H1 (cell line): ENCODE data around the gene MAS1. TPM values are rescaled to one million over a fixed set of nuclear protein-coding genes. Genes with fewer than 3 reads are reported as not detected.

Source experiments
- GTF2F1 ChIP-seq: IDR thresholded peaks from 2 replicates; pipeline ENCODE4 v1.6.1; 2012; ENCODE audit warnings: low read depth, low read length, improper control_type of control experiment, borderline replicate concordance
- KDM1A ChIP-seq: fragments of 200-600, 300-600 bp; sonication (generic); IDR thresholded peaks from 2 replicates; pipeline ENCODE4 v1.7.1; 2016; ENCODE audit warnings: mild to moderate bottlenecking, low read length, borderline replicate concordance
- NANOG ChIP-seq: IDR thresholded peaks from 2 replicates; pipeline ENCODE4 v1.6.1; 2011; ENCODE audit warnings: low read length, low read depth, mild to moderate bottlenecking, inconsistent platforms; ENCODE audit not compliant: insufficient read depth, poor library complexity, severe bottlenecking
- RFX5 ChIP-seq: IDR thresholded peaks from 2 replicates; pipeline ENCODE4 v1.6.1; 2011; ENCODE audit warnings: low read depth, low read length, improper control_type of control experiment, borderline replicate concordance
- SIRT6 ChIP-seq: IDR thresholded peaks from one replicate; pipeline ENCODE4 v1.7.1; 2012; ENCODE audit warnings: low read length, inconsistent platforms
- SIX5 ChIP-seq: IDR thresholded peaks from 2 replicates; pipeline ENCODE4 v1.6.1; 2011; ENCODE audit warnings: mild to moderate bottlenecking, low read depth, low read length
- TBP ChIP-seq: IDR thresholded peaks from 2 replicates; pipeline ENCODE4 v1.6.1; 2011; ENCODE audit warnings: low read depth, low read length, improper control_type of control experiment
- YY1 ChIP-seq: IDR thresholded peaks from 2 replicates; pipeline ENCODE4 v1.6.1; 2011; ENCODE audit warnings: low read depth, mild to moderate bottlenecking, low read length
- polyA plus RNA-seq, 7 experiments: library from polyadenylated mRNA; depleted of rRNA in 3 of 7; stranded (reverse) in 5 of 7; unstranded in 2 of 7; fragments of >200 nt in 5 of 7; fragments of 200-250 nt in 2 of 7; gene quantifications; 1 replicate in 5 of 7; 2 replicates in 1 of 7; 4 replicates in 1 of 7; pipeline versions ENCODE4 v1.2.1 to v1.2.3, GENCODE V29; 2011 to 2013; ENCODE audit warnings: missing spikeins in 2 of 7, mixed read lengths in 2 of 7
- total RNA-seq: library from RNA; stranded (reverse); fragmentation: NEBNext Ultra II Directional; extraction: Animal tissue kit (Norgen Biotek cat#: 25700); gene quantifications from 2 replicates; pipeline ENCODE4 v1.2.1, GENCODE V29; 2021
- TF ChIP-seq, protein P1 (sequence below): IDR thresholded peaks from 2 replicates; pipeline ENCODE4 v1.6.1; 2012; ENCODE audit warnings: inconsistent platforms

The MAS1 gene
- total and polyA plus RNA-seq, 2 of the 8 experiments (the other 6 are each of a cell fraction or from before 2014, with no cell fraction given): 0.02 TPM; not detected in 1

DNA sequence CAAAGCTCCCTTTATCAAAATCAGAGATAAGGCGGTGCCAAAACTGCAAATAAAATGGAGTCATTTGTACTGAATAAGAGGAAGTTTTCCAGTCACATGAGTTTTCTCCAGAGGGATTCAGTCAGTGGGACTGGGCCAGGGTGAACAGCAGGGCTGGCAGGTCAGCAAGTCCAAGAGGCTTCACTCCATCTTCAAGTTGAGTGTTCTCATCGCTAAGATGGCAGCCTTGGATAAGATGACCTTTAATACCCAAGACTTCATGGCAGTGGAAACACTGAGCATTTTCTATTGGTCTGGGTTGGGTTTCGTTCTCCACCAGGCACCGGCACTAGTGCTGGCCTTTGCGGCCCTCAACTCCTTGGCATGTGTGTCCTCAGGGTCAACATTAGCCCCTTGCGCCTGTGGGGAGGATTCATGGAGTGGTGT lies 48.8 kb downstream of the MAS1 start (continued):
- TF ChIP-seq, protein P1, sequence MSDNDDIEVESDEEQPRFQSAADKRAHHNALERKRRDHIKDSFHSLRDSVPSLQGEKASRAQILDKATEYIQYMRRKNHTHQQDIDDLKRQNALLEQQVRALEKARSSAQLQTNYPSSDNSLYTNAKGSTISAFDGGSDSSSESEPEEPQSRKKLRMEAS: no peak
- TF ChIP-seq SIRT6: no peak
- TF ChIP-seq KDM1A: no peak
- no peak for TF ChIP-seq YY1
- no peak for TF ChIP-seq TBP
- TF ChIP-seq NANOG: no peak
- TF ChIP-seq RFX5: no peak
- TF ChIP-seq SIX5: no peak
- TF ChIP-seq GTF2F1: no peak

Other genes starting within 250 kb of the MAS1 start
- gene SOD2, start 197.7 kb upstream of the MAS1 start, total RNA-seq: 88.7 and 96.9 TPM in 2 replicates
- 30.6 and 31.1 TPM in 2 replicates for gene SOD2, start 197.7 kb upstream of the MAS1 start, polyA plus RNA-seq (2011; rRNA removed)
- gene WTAP, start 163.5 kb upstream of the MAS1 start, total RNA-seq: 112 and 120 TPM in 2 replicates
- gene WTAP, start 163.5 kb upstream of the MAS1 start, polyA plus RNA-seq (2011; rRNA removed): 18.0 and 32.6 TPM in 2 replicates
- 166 and 175 TPM in 2 replicates for gene ACAT2, start 128.9 kb upstream of the MAS1 start, total RNA-seq
- gene ACAT2, start 128.9 kb upstream of the MAS1 start, polyA plus RNA-seq (2011; rRNA removed): 40.9 and 61.6 TPM in 2 replicates
- 331 and 348 TPM in 2 replicates for gene TCP1, start 101.4 kb upstream of the MAS1 start, total RNA-seq
- 117 and 138 TPM in 2 replicates for gene TCP1, start 101.4 kb upstream of the MAS1 start, polyA plus RNA-seq (2011; rRNA removed)
- gene MRPL18, start 100.5 kb upstream of the MAS1 start, total RNA-seq: 79.8 and 83.4 TPM in 2 replicates
- 45.0 and 58.7 TPM in 2 replicates for gene MRPL18, start 100.5 kb upstream of the MAS1 start, polyA plus RNA-seq (2011; rRNA removed)
- 0.34 and 0.44 TPM in 2 replicates for gene PNLDC1, start 90.7 kb upstream of the MAS1 start, total RNA-seq
- 0.09 and 0.15 TPM in 2 replicates for gene PNLDC1, start 90.7 kb upstream of the MAS1 start, polyA plus RNA-seq (2011; rRNA removed)
- gene IGF2R, start 78.1 kb downstream of the MAS1 start, total RNA-seq: 74.1 and 80.7 TPM in 2 replicates
- gene IGF2R, start 78.1 kb downstream of the MAS1 start, polyA plus RNA-seq (2011; rRNA removed): 20.6 and 27.3 TPM in 2 replicates
- 0.45 and 0.98 TPM in 2 replicates for gene SLC22A1, start 230.8 kb downstream of the MAS1 start, total RNA-seq
- 0.12 and 0.16 TPM in 2 replicates for gene SLC22A1, start 230.8 kb downstream of the MAS1 start, polyA plus RNA-seq (2011; rRNA removed)